NCI-H2171 treated with DMSO at 0.1 percent for 48 hours (cell line): ENCODE measurements around the gene S100A11.

Experiments used
- DNase-seq: peaks from one replicate; lab custom pipeline; 2025; lab: John Stamatoyannopoulos, UW

S100A11 gene

DNA sequence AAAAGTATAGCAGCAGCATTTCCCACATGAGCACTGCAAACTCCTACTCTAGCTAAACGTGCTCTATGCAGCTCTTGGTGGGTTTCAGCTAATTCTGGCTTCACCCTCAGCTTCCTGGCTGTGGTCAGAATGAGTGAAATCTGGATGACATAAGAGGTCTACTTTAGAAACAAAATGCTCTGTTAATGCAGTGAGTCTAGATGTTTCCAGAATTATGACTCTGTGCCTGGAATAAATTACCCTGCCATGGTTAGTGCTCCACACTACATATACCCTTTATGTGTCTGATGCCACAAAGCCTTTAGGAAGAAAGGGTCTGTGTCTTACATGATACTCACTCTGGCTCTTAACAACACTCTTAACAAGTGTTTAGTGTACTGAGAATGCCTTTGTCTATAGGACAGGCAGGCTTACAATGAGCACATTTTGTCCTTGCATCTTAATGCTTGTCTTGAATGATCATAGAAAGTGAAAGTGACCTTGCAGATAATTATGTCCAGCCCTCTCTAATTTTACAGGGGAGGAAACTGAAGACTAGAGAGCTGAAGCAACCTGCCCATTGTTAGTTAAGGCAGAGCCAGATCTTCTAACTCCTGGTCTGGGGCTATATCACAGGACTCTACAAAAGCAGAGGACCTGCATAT lies 52.4 kb downstream of the S100A11 start:
- DNase-seq: no peak
